Activated naive CD4-positive, alpha-beta T cell treated with anti-CD3 and anti-CD28 coated beads for 36 hours (primary cell): ENCODE measurements around the gene KLRF1. TPM values are rescaled to one million over a fixed set of nuclear protein-coding genes. Genes with fewer than 3 reads are reported as not detected.

Experiments used
- CTCF ChIA-PET: fragments of 350-600 bp; sonication (Branson Sonifier 250); formaldehyde crosslinking; loops from one replicate; lab custom pipeline; 2021; ENCODE audit warnings: antibody characterized with exemption; lab: Charles Lee
- DNase-seq: peaks from one replicate; pipeline ENCODE4 v3.0.0-alpha.2; 2020
- H3K27ac Mint-ChIP-seq: one replicate; pipeline ENCODE4 v1.8.0; 2021; ENCODE audit warnings: mild to moderate bottlenecking, mixed read lengths
- H3K27me3 Mint-ChIP-seq: one replicate; pipeline ENCODE4 v1.8.0; 2021; ENCODE audit warnings: low read depth, mixed read lengths
- H3K36me3 Mint-ChIP-seq: one replicate; pipeline ENCODE4 v1.8.0; 2021; ENCODE audit warnings: low read depth, mixed read lengths
- H3K4me1 Mint-ChIP-seq: one replicate; pipeline ENCODE4 v1.8.0; 2021; ENCODE audit warnings: low read depth, mixed read lengths
- H3K4me3 Mint-ChIP-seq: one replicate; pipeline ENCODE4 v1.8.0; 2021; ENCODE audit warnings: mild to moderate bottlenecking, moderate library complexity, mixed read lengths
- H3K9me3 Mint-ChIP-seq: one replicate; pipeline ENCODE4 v1.8.0; 2021; ENCODE audit warnings: mixed read lengths
- intact Hi-C: fragments of 100-400 bp; cut with micrococcal nuclease; formaldehyde crosslinking; loops from one replicate; pipeline ENCODE4 v1.15.1; 2023
- total RNA-seq, 2 experiments: library from RNA; stranded (reverse); gene quantifications; one replicate each; pipeline ENCODE4 v1.2.3, GENCODE V29; 2021

The KLRF1 gene
- total RNA-seq, result not detected

GRCh38 chr12:9827209-9827888, at the start of gene KLRF1:
Gene KLRF1 (plus strand): TSS chr12:9827481. CDS start chr12:9827545, 64 bp downstream.
- CTCF ChIA-PET, result no interaction called here
- Mint-ChIP-seq H3K9me3 (no peaks in the 10 kb centered on the region), H3K4me3 (no peak within 1 kb of the TSS)

DNA sequence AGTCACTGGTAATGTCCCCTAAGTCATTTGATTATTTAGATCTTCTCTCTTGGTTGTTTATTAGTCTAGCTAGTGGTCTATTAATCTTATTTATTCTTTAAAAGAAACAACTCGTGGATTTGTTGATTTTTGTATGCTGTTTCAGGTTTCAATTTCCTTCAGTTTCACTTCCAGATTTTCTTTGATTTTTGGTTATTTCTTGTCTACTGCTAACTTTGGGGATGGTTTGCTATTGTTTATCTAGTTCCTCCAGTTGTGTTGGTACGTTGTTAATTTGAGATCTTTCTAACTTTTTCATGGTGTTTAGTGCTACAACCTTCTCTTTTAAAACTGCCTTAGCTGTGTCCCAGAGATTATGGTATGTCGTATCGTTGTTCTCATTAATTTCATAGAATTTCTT, 48.1 kb upstream of the KLRF1 start:
- no peak for DNase-seq
- Mint-ChIP-seq H3K9me3 (no peaks in the 10 kb centered on the region), H3K4me1 (peaks cover 89% of the 10 kb centered on the region), H3K36me3 (peaks cover 3% of the 10 kb centered on the region), H3K27ac (no peak overlapping the region), H3K4me3 (no peak overlapping the region), H3K27me3 (no peaks in the 10 kb centered on the region)
- CTCF ChIA-PET, result interaction anchor here (0.7 kb wide), 1 partner anchor 28 kb away, joined by 4 read pairs; no protein-coding TSS in a partner anchor
- intact Hi-C loops, result no loop called here

More at GRCh38 chr12:9827209-9827888, at the start of gene KLRF1:
- intact Hi-C loops, result no loop called here
- Mint-ChIP-seq H3K4me1 (no peaks in the 10 kb centered on the region), H3K27me3 (no peaks in the 10 kb centered on the region), H3K36me3 (no peaks in the 10 kb centered on the region), H3K27ac (no peak within 1 kb of the TSS)
- DNase-seq, result no peak

- DNase-seq, result no peak
- Mint-ChIP-seq H3K36me3 (peaks cover 3% of the 10 kb centered on the region), H3K9me3 (no peaks in the 10 kb centered on the region), H3K27me3 (no peaks in the 10 kb centered on the region), H3K4me1 (peaks cover 79% of the 10 kb centered on the region), H3K27ac (no peak overlapping the region), H3K4me3 (peak overlapping the region; percentile 30)
- CTCF ChIA-PET, result interaction anchor here (1.1 to 1.8 kb wide), 2 partner anchors 9 to 31 kb away, joined by 3 to 6 read pairs; no protein-coding TSS in a partner anchor
- intact Hi-C loops, result no loop called here
These were observed 45.9 kb upstream of the KLRF1 start for GRCh38 chr12:9781360-9781759.

DNA sequence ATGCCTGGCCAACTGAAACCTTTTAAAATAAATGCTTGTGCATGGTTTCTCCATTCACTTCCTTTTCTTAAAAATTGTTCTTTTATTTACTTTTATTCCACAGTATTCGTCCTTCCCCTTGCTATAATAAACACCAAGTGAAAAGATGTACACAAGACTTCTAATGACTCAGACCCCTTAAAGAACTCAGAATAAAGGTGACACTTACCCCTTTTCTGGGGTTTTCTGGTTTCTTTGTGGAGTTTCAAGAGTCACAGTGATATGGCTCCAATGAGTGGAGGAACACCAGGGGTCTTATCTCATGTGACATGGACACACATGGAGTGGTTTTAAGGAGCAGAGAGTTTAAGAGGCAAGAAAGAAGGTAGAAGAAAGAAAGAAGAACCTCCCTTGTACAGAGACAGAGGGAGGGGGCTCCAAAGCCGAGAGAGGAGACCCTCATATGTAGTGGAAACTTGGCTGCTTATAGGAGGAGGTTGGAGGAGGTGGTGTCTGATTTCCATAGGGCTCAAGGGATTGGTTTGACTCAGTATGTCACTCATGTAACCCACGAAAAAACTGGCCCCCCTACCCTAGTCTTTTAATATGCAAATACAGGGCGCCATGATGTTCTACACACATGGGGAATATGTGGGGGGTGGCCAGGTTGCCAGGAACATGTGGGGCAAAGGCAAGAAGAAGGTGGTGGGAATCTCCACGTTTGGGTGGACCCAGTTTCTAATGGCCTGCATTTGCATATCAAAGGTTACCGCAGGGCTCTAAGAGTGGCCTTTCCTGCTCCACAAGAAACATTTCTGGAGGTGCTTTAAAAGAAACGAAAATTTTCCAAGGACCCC, 44.5 kb upstream of the KLRF1 start:
- intact Hi-C loops, result no loop called here
- peaks cover 3% of the 10 kb centered on the region for H3K36me3 Mint-ChIP-seq
- CTCF ChIA-PET, result interaction anchor here (1.8 kb wide), 1 partner anchor 15 kb away, joined by 10 read pairs; no protein-coding TSS in a partner anchor
- DNase-seq, result no peak
- H3K4me1 Mint-ChIP-seq, result peaks cover 77% of the 10 kb centered on the region
- no peaks in the 10 kb centered on the region for H3K27me3 Mint-ChIP-seq
- H3K4me3 Mint-ChIP-seq, result no peak overlapping the region
- H3K27ac Mint-ChIP-seq, result no peak overlapping the region
- H3K9me3 Mint-ChIP-seq, result no peaks in the 10 kb centered on the region

DNA sequence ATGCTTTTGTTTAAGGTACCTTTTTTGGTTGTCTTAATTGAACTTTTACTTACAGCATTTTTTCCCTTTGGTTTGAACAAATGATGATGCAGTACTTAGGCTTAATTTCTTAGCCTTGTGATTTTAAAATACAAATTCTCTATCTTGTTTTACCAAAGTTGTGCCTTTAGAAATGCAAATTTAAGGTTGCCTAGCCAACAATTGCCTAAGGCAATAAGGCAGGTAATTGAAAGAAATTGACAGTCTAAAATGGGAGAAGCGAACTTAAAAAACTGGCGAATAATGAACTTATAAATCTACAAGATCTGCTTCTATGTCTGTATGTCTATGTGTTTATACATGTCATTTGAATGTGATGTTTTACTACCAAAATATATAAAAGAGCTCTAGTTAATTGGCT, 43.0 kb upstream of the KLRF1 start:
- H3K4me1 Mint-ChIP-seq, result peaks cover 73% of the 10 kb centered on the region
- H3K4me3 Mint-ChIP-seq, result no peak overlapping the region
- DNase-seq, result no peak
- no peaks in the 10 kb centered on the region for H3K27me3 Mint-ChIP-seq
- CTCF ChIA-PET, result interaction anchor here (0.6 to 1.8 kb wide), 4 partner anchors 8 to 42 kb away, joined by 3 to 10 read pairs (median 3); no protein-coding TSS in a partner anchor
- no peak overlapping the region for H3K27ac Mint-ChIP-seq
- no peaks in the 10 kb centered on the region for H3K9me3 Mint-ChIP-seq
- intact Hi-C loops, result loop anchor here (1.0 kb wide), 1 partner anchor 9 kb away; no protein-coding TSS in a partner anchor
- peaks cover 3% of the 10 kb centered on the region for H3K36me3 Mint-ChIP-seq

GRCh38 chr12:9784816-9785215, 42.5 kb upstream of the KLRF1 start:
- intact Hi-C loops, result loop anchor here (1.0 kb wide), 1 partner anchor 10 kb away; no protein-coding TSS in a partner anchor
- Mint-ChIP-seq H3K27me3 (no peaks in the 10 kb centered on the region), H3K36me3 (peaks cover 3% of the 10 kb centered on the region), H3K9me3 (no peaks in the 10 kb centered on the region), H3K4me3 (no peak overlapping the region), H3K27ac (no peak overlapping the region), H3K4me1 (peaks cover 70% of the 10 kb centered on the region)
- CTCF ChIA-PET, result interaction anchor here (0.8 to 1.8 kb wide), 3 partner anchors 13 to 42 kb away, joined by 3 to 10 read pairs (median 3); no protein-coding TSS in a partner anchor
- DNase-seq, result no peak

- Mint-ChIP-seq H3K36me3 (peaks cover 3% of the 10 kb centered on the region), H3K9me3 (peaks cover 2% of the 10 kb centered on the region), H3K4me1 (peaks cover 64% of the 10 kb centered on the region), H3K27me3 (no peaks in the 10 kb centered on the region), H3K4me3 (peak overlapping the region; percentile 34), H3K27ac (no peak overlapping the region)
- no peak for DNase-seq
- intact Hi-C loops, result loop anchor here (1.0 kb wide), 1 partner anchor 7 kb away; no protein-coding TSS in a partner anchor
- CTCF ChIA-PET, result interaction anchor here (0.5 to 0.8 kb wide), 2 partner anchors 36 to 78 kb away, joined by 3 to 6 read pairs; no protein-coding TSS in a partner anchor
These were observed 40.3 kb upstream of the KLRF1 start for GRCh38 chr12:9786726-9787717.

DNA sequence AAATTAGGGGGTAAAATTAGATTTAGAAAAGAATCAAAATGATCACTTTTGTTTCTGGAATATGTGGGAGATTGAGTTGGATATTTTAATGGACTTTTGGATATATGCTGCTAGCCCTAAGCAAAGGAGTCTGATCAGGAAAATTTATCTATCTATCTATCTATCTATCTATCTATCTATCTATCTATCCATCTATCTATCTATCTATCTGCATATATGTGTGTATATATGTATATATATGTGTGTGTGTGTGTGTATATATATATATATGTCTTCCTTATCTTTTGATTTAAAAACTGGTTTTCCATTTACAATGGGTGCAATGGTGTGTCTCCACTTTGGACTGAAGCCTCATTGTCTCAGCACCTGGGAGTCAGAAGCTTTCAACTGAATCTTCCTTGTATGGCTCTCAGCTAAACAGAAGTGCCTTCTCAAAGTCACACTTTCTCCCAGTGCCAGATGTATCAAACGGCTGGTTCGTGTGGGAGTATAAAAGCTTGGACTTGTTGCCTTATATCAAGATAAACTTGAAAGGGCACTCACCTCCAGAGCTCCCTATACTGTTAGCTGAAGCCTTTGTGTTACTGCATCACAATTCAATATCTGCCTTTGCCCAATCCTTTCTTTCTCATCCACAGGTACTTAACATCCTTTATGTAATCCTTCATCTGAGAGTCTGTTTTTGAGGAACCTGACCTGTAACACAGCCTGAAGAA, 34.9 kb upstream of the KLRF1 start:
- no peak for DNase-seq
- peaks cover 72% of the 10 kb centered on the region for H3K4me1 Mint-ChIP-seq
- H3K27me3 Mint-ChIP-seq, result no peaks in the 10 kb centered on the region
- CTCF ChIA-PET, result interaction anchor here (0.7 to 1.3 kb wide), 6 partner anchors 8 to 49 kb away, joined by 3 to 6 read pairs (median 3); partner anchors contain the start of gene CD69
- H3K27ac Mint-ChIP-seq, result peak overlapping the region; percentile 98
- intact Hi-C loops, result loop anchor here (10.0 kb wide), 1 partner anchor 548 kb away; no protein-coding TSS in a partner anchor
- H3K4me3 Mint-ChIP-seq, result no peak overlapping the region
- H3K9me3 Mint-ChIP-seq, result peaks cover 2% of the 10 kb centered on the region
- no peaks in the 10 kb centered on the region for H3K36me3 Mint-ChIP-seq

- DNase-seq, result no peak
- Mint-ChIP-seq H3K4me1 (peaks cover 67% of the 10 kb centered on the region), H3K36me3 (no peaks in the 10 kb centered on the region), H3K27me3 (no peaks in the 10 kb centered on the region), H3K4me3 (peak overlapping the region; percentile 77), H3K9me3 (peaks cover 2% of the 10 kb centered on the region), H3K27ac (peak overlapping the region; percentile 98)
- CTCF ChIA-PET, result interaction anchor here (0.7 to 1.3 kb wide), 6 partner anchors 9 to 50 kb away, joined by 3 to 6 read pairs (median 3); partner anchors contain the start of gene CD69
- intact Hi-C loops, result loop anchor here (10.0 kb wide), 1 partner anchor 548 kb away; no protein-coding TSS in a partner anchor
These were observed 34.2 kb upstream of the KLRF1 start for GRCh38 chr12:9792961-9793617.

DNA sequence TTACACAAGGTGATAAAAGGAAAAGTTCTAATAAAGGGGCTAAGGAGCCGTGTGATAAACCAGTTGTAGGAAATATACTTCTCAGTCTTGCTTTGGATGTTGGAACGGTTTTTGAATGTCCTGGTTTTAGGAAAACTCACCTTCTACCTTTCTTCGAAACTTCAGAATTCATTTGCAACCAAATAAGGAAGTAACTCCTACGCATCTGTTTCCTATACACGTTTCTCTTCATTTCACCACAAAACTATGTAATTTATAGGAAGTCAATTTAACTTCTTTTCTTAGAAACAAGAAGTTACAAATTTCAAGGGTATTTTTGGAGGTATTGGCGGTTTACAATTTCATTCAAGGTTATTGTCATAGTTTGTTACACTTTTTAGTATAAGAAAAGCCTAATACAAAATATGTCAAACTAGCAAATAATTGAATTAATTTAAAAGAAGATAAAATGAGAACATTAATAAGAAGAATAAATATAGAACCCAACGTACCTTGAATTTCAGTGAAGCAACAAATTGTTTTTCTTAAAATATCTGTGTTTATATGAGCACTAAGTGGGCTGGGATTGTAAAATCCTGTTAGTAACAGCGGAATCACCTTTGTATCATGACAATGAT, 33.4 kb upstream of the KLRF1 start:
- Mint-ChIP-seq H3K4me1 (peaks cover 67% of the 10 kb centered on the region), H3K9me3 (peaks cover 2% of the 10 kb centered on the region), H3K4me3 (peak overlapping the region; percentile 77), H3K27me3 (no peaks in the 10 kb centered on the region), H3K27ac (peak overlapping the region; percentile 98), H3K36me3 (no peaks in the 10 kb centered on the region)
- CTCF ChIA-PET, result interaction anchor here (6.9 to 10.4 kb wide), 2 partner anchors 40 to 52 kb away, joined by 88 to 537 read pairs; partner anchors contain the start of gene CD69
- intact Hi-C loops, result loop anchor here (1.0 to 10.0 kb wide), 4 partner anchors 8 to 549 kb away; partner anchors contain the start of gene CLEC2B
- no peak for DNase-seq
